B cell (primary cell): Measurements from ENCODE around the gene TTC28. TPM values are rescaled to one million over a fixed set of nuclear protein-coding genes. Genes with fewer than 3 reads are reported as not detected.

Experiments
- ATAC-seq: fragments of 200-7000 bp; cut with Tn5 transposase; one replicate; pipeline ENCODE4 v1.10.0; 2021; ENCODE audit warnings: low read depth, mild to moderate bottlenecking, moderate number of reproducible peaks, moderate library complexity
- CTCF ChIA-PET: fragments of 350-600 bp; sonication (Branson Sonifier 250); formaldehyde crosslinking; loops from one replicate; lab custom pipeline; 2021; ENCODE audit warnings: antibody characterized with exemption, inconsistent platforms; lab: Charles Lee
- POLR2A ChIA-PET: fragments of 350-600 bp; sonication (Branson Sonifier 250); formaldehyde crosslinking; loops from one replicate; lab custom pipeline; 2021; ENCODE audit warnings: antibody characterized with exemption; lab: Charles Lee
- DNase-seq: peaks from one replicate; pipeline ENCODE4 v3.0.0; 2013
- H2AFZ ChIP-seq: 2 replicates; pipeline ENCODE4 v1.6.1; 2012; ENCODE audit warnings: mild to moderate bottlenecking, low read depth, low read length; ENCODE audit not compliant: insufficient read depth, poor library complexity, severe bottlenecking
- H3K27ac ChIP-seq, 2 donors: 1 replicate in 1 of 2; 2 replicates in 1 of 2; pipeline ENCODE4 v1.5.1; 2012 to 2013; ENCODE audit warnings: low read length in 2 of 2, mild to moderate bottlenecking in 2 of 2, moderate library complexity in 1 of 2
- H3K27me3 ChIP-seq, 4 experiments: fragments of 200-600 bp in 1 of 4; sonication (generic) in 1 of 4; replicated peaks in 1 of 4; 1 replicate in 2 of 4; 2 replicates in 2 of 4; pipeline versions ENCODE4 v1.6.1 to v1.7.0; 2013 to 2016; ENCODE audit warnings: low read length in 3 of 4, mild to moderate bottlenecking in 2 of 4, mixed read lengths in 1 of 4, moderate library complexity in 1 of 4; ENCODE audit not compliant: insufficient read depth in 4 of 4, control insufficient read depth in 3 of 4; ENCODE audit errors: control extremely low read depth in 1 of 4
- H3K36me3 ChIP-seq, 2 experiments: replicated peaks in 1 of 2; 1 replicate in 1 of 2; 2 replicates in 1 of 2; pipeline versions ENCODE4 v1.6.1 to v1.7.1; 2013; ENCODE audit warnings: low read length in 1 of 2; ENCODE audit not compliant: insufficient read depth in 2 of 2, control insufficient read depth in 1 of 2; ENCODE audit errors: control extremely low read depth in 1 of 2, extremely low read depth in 1 of 2
- H3K4me1 ChIP-seq, 2 donors: fragments of 200-600 bp in 1 of 2; sonication (generic) in 1 of 2; 1 replicate in 1 of 2; 2 replicates in 1 of 2; pipeline versions ENCODE4 v1.5.1 to v1.6.1; 2013 to 2017; ENCODE audit warnings: low read length in 2 of 2; ENCODE audit not compliant: control insufficient read depth in 2 of 2, insufficient read depth in 2 of 2
- H3K4me2 ChIP-seq: replicated peaks from 2 replicates; pipeline ENCODE3; 2012; ENCODE audit warnings: mild to moderate bottlenecking, low read depth, low read length; ENCODE audit not compliant: poor library complexity, severe bottlenecking
- H3K4me3 ChIP-seq, 5 experiments: fragments of 200-600 bp in 1 of 5; sonication (generic) in 1 of 5; 1 replicate in 3 of 5; 2 replicates in 2 of 5; pipeline versions ENCODE4 v1.5.1 to v1.7.0; 2011 to 2016; ENCODE audit warnings: low read length in 4 of 5, mild to moderate bottlenecking in 4 of 5, low read depth in 2 of 5, control low read depth in 1 of 5, moderate library complexity in 1 of 5; ENCODE audit not compliant: insufficient read depth in 1 of 5; ENCODE audit errors: control extremely low read depth in 1 of 5, extremely low read depth in 1 of 5
- H3K79me2 ChIP-seq: fragments of 200-600 bp; sonication (generic); one replicate; pipeline ENCODE4 v1.6.0; 2016; ENCODE audit warnings: low read length; ENCODE audit not compliant: control insufficient read depth, insufficient read depth
- H3K9ac ChIP-seq: fragments of 200-600 bp; sonication (generic); 2 replicates; pipeline ENCODE4 v1.6.1; 2017; ENCODE audit warnings: mild to moderate bottlenecking, low read length, moderate library complexity
- H3K9me3 ChIP-seq, 3 donors: one replicate each; pipeline versions ENCODE4 v1.6.1 to v1.7.1; 2013; ENCODE audit warnings: low read length in 2 of 3; ENCODE audit not compliant: control insufficient read depth in 2 of 3, insufficient read depth in 1 of 3; ENCODE audit errors: control extremely low read depth in 1 of 3
- H4K20me1 ChIP-seq: 2 replicates; pipeline ENCODE4 v1.6.0; 2012; ENCODE audit warnings: mild to moderate bottlenecking, low read length; ENCODE audit not compliant: insufficient read depth, control insufficient read depth, poor library complexity, severe bottlenecking
- H3K27ac Mint-ChIP-seq: one replicate; pipeline ENCODE4 v1.8.0; 2021; ENCODE audit warnings: mixed read lengths
- H3K27me3 Mint-ChIP-seq: one replicate; pipeline ENCODE4 v1.8.0; 2021; ENCODE audit warnings: mixed read lengths
- H3K4me1 Mint-ChIP-seq: one replicate; pipeline ENCODE4 v1.8.0; 2021; ENCODE audit warnings: mixed read lengths
- H3K4me3 Mint-ChIP-seq: one replicate; pipeline ENCODE4 v1.8.0; 2021; ENCODE audit warnings: mixed read lengths
- H3K9me3 Mint-ChIP-seq: one replicate; pipeline ENCODE4 v1.8.0; 2022; ENCODE audit warnings: mixed read lengths; ENCODE audit not compliant: insufficient read depth
- CTCF ChIP-seq: fragments of 200-600 bp; IDR thresholded peaks from one replicate; pipeline ENCODE4 v1.8.0; 2022; ENCODE audit warnings: antibody characterized with exemption, mild to moderate bottlenecking
- EZH2 ChIP-seq: IDR thresholded peaks from 2 replicates; pipeline ENCODE4 v1.6.1; 2012; ENCODE audit warnings: borderline replicate concordance, low read depth, mild to moderate bottlenecking, moderate library complexity, low read length; ENCODE audit not compliant: insufficient read depth, poor library complexity, severe bottlenecking
- WGBS: methylation state at CpG from one replicate; pipeline ENCODE4 v1.1.5; 2013; ENCODE audit warnings: missing lambda C conversion rate; ENCODE audit not compliant: insufficient coverage; 5-methylcytosine and 5-hydroxymethylcytosine counted together
- intact Hi-C: fragments of 100-400 bp; cut with micrococcal nuclease; formaldehyde crosslinking; loops from one replicate; pipeline ENCODE4 v1.10.0; 2022
- polyA plus RNA-seq: library from polyadenylated mRNA; depleted of rRNA; stranded (reverse); fragments of >200 nt; gene quantifications from 2 replicates; pipeline ENCODE4 v1.2.3, GENCODE V29; 2012
- total RNA-seq, 2 donors: library from RNA; stranded (reverse); fragments of 120-200 nt in 1 of 2; gene quantifications; 1 replicate in 1 of 2; 2 replicates in 1 of 2; pipeline versions ENCODE4 v1.2.3 to v1.2.4, GENCODE V29; 2013 to 2022

The TTC28 gene
- total and polyA plus RNA-seq, 2 donors (not counting 1 experiment from before 2014, with no cell fraction given) = 4.5 to 7.3 TPM

DNA sequence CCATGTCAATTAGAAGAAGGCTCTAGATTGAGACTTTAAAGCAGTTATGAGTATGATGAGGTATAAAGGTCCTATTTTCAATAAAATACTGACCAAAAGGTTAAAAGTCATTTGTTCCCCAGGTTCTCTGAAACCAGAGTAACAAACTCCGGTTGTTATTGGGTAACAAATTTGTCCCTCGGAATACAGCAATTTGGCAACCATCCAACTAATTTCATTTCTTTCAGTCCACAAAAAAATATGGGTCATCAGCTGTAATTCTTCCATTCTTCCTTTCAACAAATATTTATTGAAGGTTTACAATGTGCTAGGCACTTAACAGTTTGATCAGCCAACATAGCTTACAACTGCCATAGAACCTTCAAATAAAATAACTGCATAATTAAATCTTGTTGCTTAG lies 79.9 kb downstream of the TTC28 start:
- H3K27me3 Mint-ChIP-seq = no peaks in the 10 kb centered on the region
- POLR2A ChIA-PET = no interaction called here
- no peaks in the 10 kb centered on the region for H3K4me1 Mint-ChIP-seq

DNA sequence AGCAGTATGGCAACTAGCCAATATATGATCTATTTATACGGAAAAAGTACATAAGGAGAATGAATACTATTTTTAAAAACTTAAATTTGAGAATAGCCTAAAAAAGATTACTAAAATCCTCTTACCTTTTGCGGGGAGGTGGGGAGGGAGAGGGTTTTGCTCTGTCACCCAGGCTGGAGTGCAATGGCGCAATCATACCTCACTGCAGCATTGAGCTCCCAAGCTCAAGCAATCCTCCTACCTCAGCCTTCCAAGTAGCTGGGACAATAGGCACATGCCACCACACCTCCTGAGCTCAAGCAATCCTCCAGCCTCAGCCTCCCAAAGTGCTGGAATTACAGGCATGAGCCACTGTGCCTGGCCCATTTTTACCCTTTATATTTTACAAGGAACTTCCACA lies 82.0 kb downstream of the TTC28 start:
- H2AFZ ChIP-seq = no peak overlapping the region
- no peaks in the 10 kb centered on the region for H3K4me1 ChIP-seq
- no peak overlapping the region for H3K4me2 ChIP-seq
- DNase-seq (no peak), ATAC-seq (no peak)
- H3K36me3 ChIP-seq = no peaks in the 10 kb centered on the region
- Mint-ChIP-seq H3K9me3 (no peaks in the 10 kb centered on the region), H3K27ac (no peak overlapping the region), H3K4me1 (no peaks in the 10 kb centered on the region), H3K4me3 (no peak overlapping the region), H3K27me3 (no peaks in the 10 kb centered on the region)
- H3K9me3 ChIP-seq = no peaks in the 10 kb centered on the region
- no peak overlapping the region for H3K27ac ChIP-seq
- TF ChIP-seq CTCF = no peak
- TF ChIP-seq EZH2 = no peak
- intact Hi-C loops = no loop called here
- no peak overlapping the region for H3K4me3 ChIP-seq
- H3K9ac ChIP-seq = no peak overlapping the region
- ChIA-PET POLR2A (no interaction called here), CTCF (interaction anchor here (1.4 kb wide), 1 partner anchor 232 kb away, joined by 6 read pairs; no protein-coding TSS in a partner anchor)
- H3K79me2 ChIP-seq = no peaks in the 10 kb centered on the region
- H3K27me3 ChIP-seq = no peaks in the 10 kb centered on the region
- H4K20me1 ChIP-seq = no peaks in the 10 kb centered on the region
- WGBS = 100% methylated on average over 1 of the region's 3 CpGs

More for the DNA sequence above, 79.9 kb downstream of the TTC28 start:
- Histone ChIP-seq H3K4me1 (no peaks in the 10 kb centered on the region), H2AFZ (no peak overlapping the region), H3K9ac (no peak overlapping the region), H3K4me3 (no peak overlapping the region), H3K27me3 (no peaks in the 10 kb centered on the region), H3K79me2 (no peaks in the 10 kb centered on the region), H3K36me3 (no peaks in the 10 kb centered on the region), H4K20me1 (no peaks in the 10 kb centered on the region), H3K9me3 (no peaks in the 10 kb centered on the region), H3K27ac (no peak overlapping the region), H3K4me2 (no peak overlapping the region)
- no CpG with 5 or more reads among the region's 2 CpGs for WGBS
- no peak for DNase-seq
- Mint-ChIP-seq H3K27ac (no peak overlapping the region), H3K4me3 (no peak overlapping the region), H3K9me3 (no peaks in the 10 kb centered on the region)
- intact Hi-C loops = loop anchor here (1.0 kb wide), 1 partner anchor 441 kb away; no protein-coding TSS in a partner anchor
- CTCF ChIA-PET = interaction anchor here (0.6 to 7.3 kb wide), 20 partner anchors 9 to 648 kb away, joined by 3 to 249 read pairs (median 7); no protein-coding TSS in a partner anchor
- TF ChIP-seq CTCF = no peak
- TF ChIP-seq EZH2 = no peak
- no peak for ATAC-seq
